ENCODE measurements around the gene CEBPA. TPM values are rescaled to one million over a fixed set of nuclear protein-coding genes. Genes with fewer than 3 reads are reported as not detected.
"Not testable (repeated sequence)": the region's sequence is repeated elsewhere in the genome, so short reads cannot be mapped to it uniquely, and the experiment has no call there.

Gene CEBPA
- total RNA-seq, 2 experiments from 2014 or later: 0.23 TPM; not detected in 1

DNA sequence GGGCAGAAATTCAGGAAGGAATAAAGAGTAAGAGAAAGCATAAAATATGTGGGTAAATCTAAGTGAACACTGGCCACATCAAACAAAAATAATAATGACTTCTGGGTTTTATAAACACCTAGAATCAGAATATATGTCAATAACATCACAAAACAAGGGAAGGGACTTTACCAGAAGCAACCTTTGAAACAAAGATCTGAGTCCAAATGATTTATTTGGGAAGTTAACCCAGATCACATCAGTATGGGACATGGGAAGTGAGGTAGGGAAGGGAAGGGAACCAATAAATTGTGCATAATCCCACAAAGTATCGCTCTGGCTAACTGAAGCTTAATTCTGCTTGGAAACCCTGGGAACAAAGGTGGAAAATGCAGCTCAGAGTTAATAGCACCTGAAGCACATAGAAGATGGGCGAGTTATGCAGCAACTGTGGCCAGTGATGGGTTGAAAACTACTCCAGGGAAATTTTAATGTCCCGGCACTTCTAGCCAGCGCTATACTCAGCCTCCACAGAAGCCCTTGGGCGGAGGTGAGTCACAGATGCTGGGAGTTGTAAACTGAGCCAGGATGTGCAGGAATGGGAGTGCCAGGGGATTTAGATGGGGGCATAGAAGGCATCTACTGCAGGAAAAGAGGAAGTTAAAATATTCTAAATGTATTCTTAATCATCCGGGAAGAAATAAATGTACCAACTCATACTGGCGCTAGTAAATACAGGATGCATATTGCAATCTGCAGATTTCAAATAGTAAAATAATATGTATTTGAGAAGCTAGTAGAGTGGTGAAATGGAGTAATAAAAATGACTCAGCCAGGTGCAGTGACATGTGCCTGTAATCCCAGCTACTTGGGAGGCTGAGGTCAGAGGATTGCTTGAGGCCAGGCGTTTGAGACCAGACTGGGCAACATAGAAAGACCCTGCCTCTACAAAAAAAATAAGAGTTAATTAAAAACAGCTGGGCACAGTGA lies 37.0 kb upstream of the CEBPA start:
- no peak for DNase-seq
- Mint-ChIP-seq H3K4me1 (no peaks in the 10 kb centered on the region), H3K4me3 (no peak overlapping the region), H3K27ac (no peak overlapping the region), H3K36me3 (no peaks in the 10 kb centered on the region), H3K27me3 (peaks cover 40% of the 10 kb centered on the region), H3K9me3 (ENCODE audit: low read depth) (no peaks in the 10 kb centered on the region)
- CTCF ChIA-PET: interaction anchor here (1.0 kb wide), 1 partner anchor 195 kb away, joined by 3 read pairs; no protein-coding TSS in a partner anchor
- ATAC-seq: no peak

GRCh38 chr19:33335446-33335845 lies 33.1 kb upstream of the CEBPA start:
- peaks cover 15% of the 10 kb centered on the region for H3K27me3 Mint-ChIP-seq
- no peaks in the 10 kb centered on the region for H3K4me1 Mint-ChIP-seq
- H3K9me3 Mint-ChIP-seq (ENCODE audit: low read depth): no peaks in the 10 kb centered on the region
- DNase-seq (no peak), ATAC-seq (no peak)
- no peak overlapping the region for H3K27ac Mint-ChIP-seq
- CTCF ChIA-PET: interaction anchor here (1.0 kb wide), 1 partner anchor 100 kb away, joined by 3 read pairs; no protein-coding TSS in a partner anchor
- no peak overlapping the region for H3K4me3 Mint-ChIP-seq
- H3K36me3 Mint-ChIP-seq: no peaks in the 10 kb centered on the region

GRCh38 chr19:33334271-33334670 lies 31.9 kb upstream of the CEBPA start:
- DNase-seq: no peak
- Mint-ChIP-seq H3K9me3 (ENCODE audit: low read depth) (no peaks in the 10 kb centered on the region), H3K27ac (no peak overlapping the region), H3K36me3 (no peaks in the 10 kb centered on the region), H3K4me3 (no peak overlapping the region), H3K4me1 (no peaks in the 10 kb centered on the region), H3K27me3 (peaks cover 12% of the 10 kb centered on the region)
- CTCF ChIA-PET: no interaction called here
- no peak for ATAC-seq

- CTCF ChIA-PET: interaction anchor here (0.6 kb wide), 1 partner anchor 763 kb away, joined by 3 read pairs; no protein-coding TSS in a partner anchor
- H3K4me1 Mint-ChIP-seq: no peaks in the 10 kb centered on the region
- H3K27ac Mint-ChIP-seq: no peak overlapping the region
- H3K27me3 Mint-ChIP-seq: peaks cover 6% of the 10 kb centered on the region
- DNase-seq (no peak), ATAC-seq (no peak)
- H3K9me3 Mint-ChIP-seq (ENCODE audit: low read depth): no peaks in the 10 kb centered on the region
- no peaks in the 10 kb centered on the region for H3K36me3 Mint-ChIP-seq
- no peak overlapping the region for H3K4me3 Mint-ChIP-seq
These were observed 31.3 kb upstream of the CEBPA start for GRCh38 chr19:33333642-33334041.

GRCh38 chr19:33333151-33333550 lies 30.8 kb upstream of the CEBPA start:
- Mint-ChIP-seq H3K9me3 (ENCODE audit: low read depth) (no peaks in the 10 kb centered on the region), H3K27ac (no peak overlapping the region), H3K36me3 (no peaks in the 10 kb centered on the region), H3K27me3 (peaks cover 6% of the 10 kb centered on the region), H3K4me1 (no peaks in the 10 kb centered on the region), H3K4me3 (no peak overlapping the region)
- DNase-seq (no peak), ATAC-seq (no peak)
- CTCF ChIA-PET: no interaction called here

- CTCF ChIA-PET: interaction anchor here (1.4 kb wide), 1 partner anchor 446 kb away, joined by 3 read pairs; no protein-coding TSS in a partner anchor
- H3K36me3 Mint-ChIP-seq: no peaks in the 10 kb centered on the region
- no peak for ATAC-seq
These were observed 29.9 kb upstream of the CEBPA start for GRCh38 chr19:33332248-33332647.

DNA sequence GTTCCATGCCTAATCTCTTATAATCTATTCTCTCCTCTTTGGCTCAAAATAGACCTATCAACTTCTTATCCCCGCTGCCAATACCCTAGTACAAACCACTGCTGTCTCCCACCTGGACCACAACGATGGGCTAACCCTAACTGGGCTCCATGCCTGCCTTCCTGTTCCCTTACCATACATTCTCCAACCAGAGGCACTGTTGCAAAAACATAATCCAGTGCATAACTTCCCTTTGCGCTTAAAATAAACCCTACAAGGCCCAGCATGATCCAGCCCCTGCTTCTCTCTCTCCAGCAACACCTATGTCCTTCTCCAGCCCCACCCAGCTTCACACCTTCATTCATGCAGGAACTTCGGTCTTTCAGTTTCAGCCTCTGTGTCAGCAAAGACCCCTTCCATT lies 27.4 kb upstream of the CEBPA start:
- no peaks in the 10 kb centered on the region for H3K9me3 Mint-ChIP-seq (ENCODE audit: low read depth)
- no peaks in the 10 kb centered on the region for H3K36me3 Mint-ChIP-seq
- CTCF ChIA-PET: interaction anchor here (0.9 kb wide), 1 partner anchor 15 kb away, joined by 3 read pairs; no protein-coding TSS in a partner anchor
- no peak overlapping the region for H3K4me3 Mint-ChIP-seq
- DNase-seq: no peak
- H3K27me3 Mint-ChIP-seq: peaks cover 3% of the 10 kb centered on the region
- no peaks in the 10 kb centered on the region for H3K4me1 Mint-ChIP-seq
- no peak overlapping the region for H3K27ac Mint-ChIP-seq
- no peak for ATAC-seq

More at GRCh38 chr19:33332248-33332647, 29.9 kb upstream of the CEBPA start:
- no peak overlapping the region for H3K27ac Mint-ChIP-seq
- no peak overlapping the region for H3K4me3 Mint-ChIP-seq
- no peak for DNase-seq
- no peaks in the 10 kb centered on the region for H3K9me3 Mint-ChIP-seq (ENCODE audit: low read depth)
- peaks cover 3% of the 10 kb centered on the region for H3K27me3 Mint-ChIP-seq
- H3K4me1 Mint-ChIP-seq: no peaks in the 10 kb centered on the region

GRCh38 chr19:33329060-33329459 lies 26.7 kb upstream of the CEBPA start:
- ATAC-seq (no peak), DNase-seq (no peak)
- no peaks in the 10 kb centered on the region for H3K9me3 Mint-ChIP-seq (ENCODE audit: low read depth)
- H3K4me3 Mint-ChIP-seq: no peak overlapping the region
- no peaks in the 10 kb centered on the region for H3K36me3 Mint-ChIP-seq
- H3K27me3 Mint-ChIP-seq: peaks cover 3% of the 10 kb centered on the region
- H3K4me1 Mint-ChIP-seq: no peaks in the 10 kb centered on the region
- H3K27ac Mint-ChIP-seq: no peak overlapping the region
- CTCF ChIA-PET: interaction anchor here (0.9 kb wide), 1 partner anchor 15 kb away, joined by 3 read pairs; no protein-coding TSS in a partner anchor

DNA sequence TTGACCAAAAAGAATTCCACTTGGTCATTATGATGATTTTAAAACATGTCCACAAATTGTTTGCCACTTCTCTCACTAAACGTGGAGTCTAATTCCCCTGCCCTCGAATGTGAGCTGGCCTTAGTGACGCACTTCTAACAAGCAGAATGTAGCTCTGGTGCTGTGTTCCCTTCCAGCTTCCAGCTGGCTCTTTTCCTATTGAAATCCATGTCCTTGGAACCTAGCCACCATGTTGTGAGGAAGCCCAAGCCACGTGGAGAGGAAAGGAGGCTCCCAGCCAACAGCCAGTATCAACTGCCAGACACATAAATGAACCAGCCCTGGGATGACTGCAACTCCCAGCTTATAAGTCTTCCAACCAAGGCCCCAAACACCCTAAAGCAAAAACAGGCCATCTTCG lies 23.6 kb upstream of the CEBPA start:
- CTCF ChIA-PET: no interaction called here
- H3K36me3 Mint-ChIP-seq: no peaks in the 10 kb centered on the region
- no peak overlapping the region for H3K27ac Mint-ChIP-seq
- DNase-seq (no peak), ATAC-seq (no peak)
- no peak overlapping the region for H3K4me3 Mint-ChIP-seq
- H3K27me3 Mint-ChIP-seq: no peaks in the 10 kb centered on the region
- H3K9me3 Mint-ChIP-seq (ENCODE audit: low read depth): no peaks in the 10 kb centered on the region
- no peaks in the 10 kb centered on the region for H3K4me1 Mint-ChIP-seq

GRCh38 chr19:33324628-33325027 lies 22.3 kb upstream of the CEBPA start:
- Mint-ChIP-seq H3K4me1 (no peaks in the 10 kb centered on the region), H3K27ac (no peak overlapping the region), H3K9me3 (ENCODE audit: low read depth) (no peaks in the 10 kb centered on the region), H3K36me3 (peaks cover 2% of the 10 kb centered on the region), H3K27me3 (peaks cover 7% of the 10 kb centered on the region), H3K4me3 (no peak overlapping the region)
- DNase-seq (no peak), ATAC-seq (no peak)
- CTCF ChIA-PET: no interaction called here

DNA sequence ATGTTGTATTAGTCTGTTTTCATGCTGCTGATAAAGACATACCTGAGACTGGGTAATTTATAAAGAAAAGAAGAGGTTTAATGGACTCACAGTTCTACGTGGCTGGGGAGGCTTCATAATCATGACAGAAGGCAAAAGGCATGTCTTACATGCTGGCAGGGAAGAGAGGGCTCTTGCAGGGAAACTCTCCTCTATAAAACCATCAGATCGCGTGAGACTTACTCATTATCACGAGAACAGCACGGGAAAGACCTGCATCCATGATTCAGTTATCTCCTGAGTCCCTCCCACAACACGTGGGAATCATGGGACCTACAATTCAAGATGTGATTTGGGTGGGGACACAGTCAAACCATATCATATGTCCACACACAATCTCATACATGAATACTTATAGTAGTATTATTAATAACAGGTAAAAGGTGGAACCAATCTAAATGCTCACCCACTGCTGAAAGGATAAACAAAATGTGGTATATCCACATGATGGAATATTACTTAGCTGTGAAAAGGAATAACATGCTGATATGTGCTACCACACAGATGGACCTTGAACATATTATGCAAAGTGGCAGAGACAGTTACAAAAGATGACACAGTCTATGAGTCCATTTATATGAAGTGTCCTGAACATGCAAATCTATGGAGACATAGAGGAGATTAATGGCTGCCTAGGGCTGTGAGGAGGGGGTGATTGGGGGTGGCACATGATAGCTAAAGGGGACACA lies 20.9 kb upstream of the CEBPA start:
- Mint-ChIP-seq H3K27me3 (peaks cover 9% of the 10 kb centered on the region), H3K4me1 (no peaks in the 10 kb centered on the region), H3K4me3 (no peak overlapping the region), H3K9me3 (ENCODE audit: low read depth) (no peaks in the 10 kb centered on the region), H3K27ac (no peak overlapping the region), H3K36me3 (peaks cover 2% of the 10 kb centered on the region)
- ATAC-seq (no peak), DNase-seq (no peak)
- CTCF ChIA-PET: no interaction called here

DNA sequence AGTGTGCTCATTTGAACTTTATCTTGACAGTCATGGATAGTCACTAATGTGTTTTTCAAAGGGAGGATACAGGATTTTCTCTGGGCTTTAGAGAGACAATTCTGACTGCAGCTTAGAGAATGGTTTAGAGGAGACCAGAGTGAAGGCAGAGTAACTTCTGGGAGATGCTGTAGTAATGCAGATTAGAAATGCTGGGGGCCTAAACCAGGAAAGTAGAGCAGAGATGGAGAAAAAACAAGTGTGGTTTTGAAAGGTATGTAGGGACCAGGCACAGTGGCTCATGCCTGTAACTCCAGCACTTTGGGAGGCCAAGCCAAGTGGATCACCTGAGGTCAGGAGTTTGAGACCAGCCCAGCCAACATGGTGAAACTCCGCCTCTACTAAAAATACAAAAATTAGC lies 18.3 kb upstream of the CEBPA start:
- CTCF ChIA-PET: no interaction called here
- H3K36me3 Mint-ChIP-seq: peaks cover 2% of the 10 kb centered on the region
- H3K4me3 Mint-ChIP-seq: no peak overlapping the region
- H3K9me3 Mint-ChIP-seq (ENCODE audit: low read depth): no peaks in the 10 kb centered on the region
- no peak overlapping the region for H3K27ac Mint-ChIP-seq
- DNase-seq: no peak
- no peak for ATAC-seq
- H3K4me1 Mint-ChIP-seq: no peaks in the 10 kb centered on the region
- H3K27me3 Mint-ChIP-seq: peaks cover 13% of the 10 kb centered on the region

GRCh38 chr19:33317991-33318390 lies 15.7 kb upstream of the CEBPA start:
- not testable (repeated sequence) for H3K27ac Mint-ChIP-seq; H3K9me3 Mint-ChIP-seq (ENCODE audit: low read depth); H3K4me3 Mint-ChIP-seq; DNase-seq; ATAC-seq; H3K4me1 Mint-ChIP-seq; H3K36me3 Mint-ChIP-seq
- CTCF ChIA-PET: interaction anchor here (1.1 kb wide), 1 partner anchor 89 kb away, joined by 3 read pairs; no protein-coding TSS in a partner anchor
- peaks cover 13% of the 10 kb centered on the region for H3K27me3 Mint-ChIP-seq
